ENCODE results near the gene PLOD1.

GRCh38 chr1:11999236-11999635 is 64.7 kb downstream of the PLOD1 start:
- TF ChIP-seq EZH2 (IDR thresholded peaks at IDR 0.05; ENCODE audit: low read depth, unreplicated experiment) = no peak
- TF ChIP-seq CTCF (conservative IDR thresholded peaks at IDR 0.05; ENCODE audit: low read depth in 2 of 2) = no peak
- no peak for TF ChIP-seq POLR2AphosphoS5 (IDR thresholded peaks at IDR 0.05; ENCODE audit: low read depth)
- no peak for TF ChIP-seq JUNB (IDR thresholded peaks at IDR 0.05; ENCODE audit: unreplicated experiment)
- TF ChIP-seq CREB1 (CRISPR knock-in tag; IDR thresholded peaks at IDR 0.05; ENCODE audit: low read depth) = no peak
- no peak for TF ChIP-seq ZNF331 (CRISPR knock-in tag; IDR thresholded peaks at IDR 0.05; ENCODE audit: low read depth)
